Mesenchymal stem cell (in vitro differentiated cells and primary cell): ENCODE measurements around the gene PRPF4. TPM values are rescaled to one million over a fixed set of nuclear protein-coding genes. Genes with fewer than 3 reads are reported as not detected.

ENCODE experiments used
- DNase-seq: peaks from one replicate; pipeline ENCODE4 v3.0.0-alpha.2; 2013
- H2AFZ ChIP-seq: one replicate; pipeline ENCODE4 v1.6.1; 2013; ENCODE audit warnings: low read depth, mild to moderate bottlenecking, control low read depth, inconsistent platforms, low read length, moderate library complexity
- H2AK5ac ChIP-seq: 2 replicates; pipeline ENCODE4 v1.6.1; 2013; ENCODE audit warnings: low read length, moderate library complexity, mild to moderate bottlenecking, inconsistent platforms; ENCODE audit not compliant: severe bottlenecking
- H2BK120ac ChIP-seq: one replicate; pipeline ENCODE4 v1.6.1; 2013; ENCODE audit warnings: low read depth, mild to moderate bottlenecking, inconsistent platforms, low read length, moderate library complexity
- H2BK12ac ChIP-seq, 2 experiments: one replicate each; pipeline ENCODE4 v1.6.1; 2013; ENCODE audit warnings: inconsistent platforms in 2 of 2, low read length in 2 of 2, mild to moderate bottlenecking in 2 of 2, moderate library complexity in 2 of 2, control low read depth in 1 of 2
- H2BK15ac ChIP-seq: one replicate; pipeline ENCODE4 v1.6.1; 2013; ENCODE audit warnings: mild to moderate bottlenecking, low read depth, inconsistent platforms; ENCODE audit not compliant: poor library complexity, severe bottlenecking
- H2BK5ac ChIP-seq: 2 replicates; pipeline ENCODE4 v1.6.1; 2013; ENCODE audit warnings: low read depth, mild to moderate bottlenecking, low read length, control low read depth, inconsistent platforms; ENCODE audit not compliant: poor library complexity, severe bottlenecking
- H3K14ac ChIP-seq, 2 experiments: one replicate each; pipeline ENCODE4 v1.6.1; 2013; ENCODE audit warnings: inconsistent platforms in 2 of 2, low read length in 2 of 2, control low read depth in 1 of 2, mild to moderate bottlenecking in 1 of 2, moderate library complexity in 1 of 2
- H3K18ac ChIP-seq, 2 experiments: one replicate each; pipeline ENCODE4 v1.6.1; 2013; ENCODE audit warnings: inconsistent platforms in 2 of 2, low read length in 2 of 2, control low read depth in 1 of 2, low read depth in 1 of 2, mild to moderate bottlenecking in 1 of 2
- H3K23ac ChIP-seq, 2 experiments: one replicate each; pipeline ENCODE4 v1.6.1; 2013; ENCODE audit warnings: inconsistent platforms in 2 of 2, low read length in 2 of 2, mild to moderate bottlenecking in 2 of 2, moderate library complexity in 2 of 2, control low read depth in 1 of 2
- H3K27ac ChIP-seq: 2 replicates; pipeline ENCODE4 v1.5.1; 2013; ENCODE audit warnings: mild to moderate bottlenecking, moderate library complexity, low read length, control low read depth, inconsistent platforms; ENCODE audit not compliant: poor library complexity, severe bottlenecking
- H3K27me3 ChIP-seq, 2 experiments: 2 replicates each; pipeline versions ENCODE4 v1.6.1 to v1.7.0; 2013; ENCODE audit warnings: low read length in 2 of 2, mild to moderate bottlenecking in 2 of 2, moderate library complexity in 2 of 2, control low read depth in 1 of 2, inconsistent platforms in 1 of 2; ENCODE audit not compliant: control insufficient read depth in 1 of 2, insufficient read depth in 1 of 2
- H3K36me3 ChIP-seq, 2 experiments: 2 replicates each; pipeline versions ENCODE4 v1.6.1 to v1.7.0; 2013; ENCODE audit warnings: low read length in 2 of 2, control low read depth in 1 of 2, inconsistent platforms in 1 of 2, low read depth in 1 of 2, mild to moderate bottlenecking in 1 of 2; ENCODE audit not compliant: insufficient read depth in 2 of 2, control insufficient read depth in 1 of 2
- H3K4ac ChIP-seq, 2 experiments: one replicate each; pipeline ENCODE4 v1.6.1; 2013; ENCODE audit warnings: inconsistent platforms in 2 of 2, low read length in 2 of 2, mild to moderate bottlenecking in 2 of 2, moderate library complexity in 2 of 2, control low read depth in 1 of 2, low read depth in 1 of 2
- H3K4me1 ChIP-seq: 2 replicates; pipeline ENCODE4 v1.6.1; 2013; ENCODE audit warnings: low read depth, low read length, control low read depth; ENCODE audit not compliant: control insufficient read depth, insufficient read depth
- H3K4me2 ChIP-seq: 2 replicates; pipeline ENCODE4 v1.6.1; 2013; ENCODE audit warnings: low read length, mild to moderate bottlenecking, inconsistent platforms; ENCODE audit not compliant: poor library complexity, severe bottlenecking
- H3K4me3 ChIP-seq, 2 experiments: 2 replicates each; pipeline versions ENCODE4 v1.5.1 to v1.7.0; 2013; ENCODE audit warnings: low read length in 2 of 2, mild to moderate bottlenecking in 2 of 2, control low read depth in 1 of 2, low read depth in 1 of 2; ENCODE audit not compliant: insufficient read depth in 1 of 2
- H3K79me1 ChIP-seq: replicated peaks from 2 replicates; pipeline ENCODE4 v1.6.1; 2013; ENCODE audit warnings: mild to moderate bottlenecking, control low read depth, low read length, inconsistent platforms; ENCODE audit not compliant: poor library complexity, severe bottlenecking
- H3K9ac ChIP-seq: 2 replicates; pipeline ENCODE4 v1.7.0; 2013; ENCODE audit warnings: mild to moderate bottlenecking, low read length, moderate library complexity
- H3K9me3 ChIP-seq: 2 replicates; pipeline ENCODE4 v1.7.0; 2013; ENCODE audit warnings: mild to moderate bottlenecking, low read length; ENCODE audit not compliant: control insufficient read depth
- H4K8ac ChIP-seq: one replicate; pipeline ENCODE4 v1.6.1; 2013; ENCODE audit warnings: inconsistent platforms, mild to moderate bottlenecking, low read length, moderate library complexity
- H4K91ac ChIP-seq: one replicate; pipeline ENCODE4 v1.6.1; 2013; ENCODE audit warnings: mild to moderate bottlenecking, low read length, inconsistent platforms
- WGBS: methylation state at CpG from one replicate; pipeline ENCODE4 v1.1.7; 2013; ENCODE audit warnings: mixed read lengths; 5-methylcytosine and 5-hydroxymethylcytosine counted together
- polyA plus RNA-seq, 2 experiments: library from polyadenylated mRNA; stranded (reverse); fragments of 200-250 nt; gene quantifications; one replicate each; pipeline ENCODE4 v1.2.3, GENCODE V29; 2013

Gene PRPF4
- polyA plus RNA-seq (2013, experiment 1 of 2) = 16.5 TPM
- polyA plus RNA-seq (2013, experiment 2 of 2) = 15.6 TPM

DNA sequence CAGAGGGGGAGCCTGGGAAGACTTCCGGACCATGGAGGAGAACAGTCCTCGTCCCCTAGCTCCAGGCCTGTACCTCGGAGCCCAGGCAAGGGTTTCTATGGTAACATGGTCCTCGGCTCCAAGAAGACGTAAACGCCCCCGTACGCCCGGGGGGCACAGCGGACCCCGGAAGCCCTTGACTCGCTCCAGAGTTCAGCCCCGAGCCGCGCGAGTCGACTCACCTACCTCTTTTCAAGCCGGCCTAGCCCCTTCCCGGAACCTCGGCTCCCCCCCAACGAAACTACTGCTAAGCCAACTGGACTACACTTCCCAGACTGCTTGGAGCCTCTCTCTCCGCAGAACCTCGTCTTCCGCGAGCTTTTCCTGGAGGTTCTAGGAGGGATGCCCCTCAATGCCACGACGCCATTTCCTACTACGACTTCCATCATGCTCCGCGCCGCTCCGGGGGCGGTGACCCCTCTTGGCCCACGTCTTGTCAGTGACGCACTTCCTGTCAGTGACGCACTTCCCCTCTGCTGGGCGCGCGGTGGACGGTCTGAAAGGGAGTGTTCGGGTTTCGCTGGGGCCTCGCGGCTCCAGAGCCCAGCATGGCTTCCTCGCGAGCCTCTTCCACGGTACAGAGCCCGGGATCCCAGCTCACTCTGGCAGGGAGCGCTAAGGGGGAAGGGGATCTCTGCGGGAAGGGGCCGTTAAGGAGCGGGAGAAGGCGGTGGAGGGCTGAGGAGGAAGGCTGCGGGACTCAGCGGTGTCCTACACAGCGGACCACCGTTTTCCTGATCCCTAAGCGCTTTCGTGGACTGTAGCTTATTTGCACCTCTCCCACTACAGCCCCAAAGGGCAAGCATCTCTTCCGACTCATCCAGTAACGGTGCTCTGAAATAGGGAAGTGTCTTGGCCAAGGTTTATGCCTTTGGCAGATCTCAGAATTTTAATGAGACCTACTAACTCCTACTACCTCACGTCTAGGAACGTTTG is at the start of gene PRPF4, which contains the start of gene CDC26:
TSS of gene PRPF4 (plus strand) at position 502 of the 975 bp plus-strand sequence. CDS start at position 588, 86 bp downstream.
TSS of gene CDC26 (minus strand) at position 416 of the 975 bp plus-strand sequence. CDS start 3,065 bp downstream, outside the sequence.
- DNase-seq = peak; percentile 99
- peak within 1 kb of the TSS; percentile 23 for H2BK120ac ChIP-seq
- peaks cover 23% of the 10 kb centered on the region for H3K79me1 ChIP-seq
- peak within 1 kb of the TSS; percentile 25 to 72 for H3K18ac ChIP-seq
- H3K9me3 ChIP-seq = no peaks in the 10 kb centered on the region
- peak within 1 kb of the TSS; percentile 56 for H4K91ac ChIP-seq
- H3K4me3 ChIP-seq = peak within 1 kb of the TSS; percentile 82 to 98
- peak within 1 kb of the TSS in 1 of 2 experiments; percentile 31 for H2BK12ac ChIP-seq
- peak within 1 kb of the TSS; percentile 34 for H2BK5ac ChIP-seq
- H2AK5ac ChIP-seq = peak within 1 kb of the TSS; percentile 6
- H3K4me1 ChIP-seq = no peaks in the 10 kb centered on the region
- peak within 1 kb of the TSS; percentile 84 for H3K27ac ChIP-seq
- H4K8ac ChIP-seq = peak within 1 kb of the TSS; percentile 92
- peak within 1 kb of the TSS in 1 of 2 experiments; percentile 22 for H3K4ac ChIP-seq
- H3K4me2 ChIP-seq = peak within 1 kb of the TSS; percentile 95
- peak within 1 kb of the TSS in 1 of 2 experiments; percentile 63 for H3K14ac ChIP-seq
- peak within 1 kb of the TSS; percentile 51 for H2AFZ ChIP-seq
- H2BK15ac ChIP-seq = peak within 1 kb of the TSS; percentile 84
- peaks cover 23 to 62% of the 10 kb centered on the region in 2 experiments for H3K36me3 ChIP-seq
- H3K27me3 ChIP-seq = no peaks in the 10 kb centered on the region
- WGBS = under 1% methylated on average over 52 of the region's 63 CpGs
- peak within 1 kb of the TSS; percentile 98 for H3K9ac ChIP-seq
- H3K23ac ChIP-seq = no peak within 1 kb of the TSS

- H3K23ac ChIP-seq = no peak overlapping the region
- H2AFZ ChIP-seq = no peak overlapping the region
- H4K8ac ChIP-seq = no peak overlapping the region
- no peak overlapping the region for H3K18ac ChIP-seq
- peaks cover 2 to 30% of the 10 kb centered on the region in 2 experiments for H3K36me3 ChIP-seq
- 95% methylated on average over 1 of the region's 1 CpG for WGBS
- no peaks in the 10 kb centered on the region for H3K4me1 ChIP-seq
- H3K79me1 ChIP-seq = peaks cover 31% of the 10 kb centered on the region
- H3K9me3 ChIP-seq = no peaks in the 10 kb centered on the region
- H3K4me2 ChIP-seq = no peak overlapping the region
- H2BK12ac ChIP-seq = no peak overlapping the region
- no peak overlapping the region for H2BK15ac ChIP-seq
- no peak overlapping the region for H3K4ac ChIP-seq
- H3K14ac ChIP-seq = no peak overlapping the region
- H2BK5ac ChIP-seq = no peak overlapping the region
- H3K4me3 ChIP-seq = no peak overlapping the region
- no peak overlapping the region for H2AK5ac ChIP-seq
- H4K91ac ChIP-seq = no peak overlapping the region
- no peak overlapping the region for H3K9ac ChIP-seq
- H3K27ac ChIP-seq = no peak overlapping the region
- no peak for DNase-seq
- H2BK120ac ChIP-seq = no peak overlapping the region
- no peaks in the 10 kb centered on the region for H3K27me3 ChIP-seq
Observed at GRCh38 chr9:113227436-113227835, 48.0 kb upstream of the PRPF4 start.

DNA sequence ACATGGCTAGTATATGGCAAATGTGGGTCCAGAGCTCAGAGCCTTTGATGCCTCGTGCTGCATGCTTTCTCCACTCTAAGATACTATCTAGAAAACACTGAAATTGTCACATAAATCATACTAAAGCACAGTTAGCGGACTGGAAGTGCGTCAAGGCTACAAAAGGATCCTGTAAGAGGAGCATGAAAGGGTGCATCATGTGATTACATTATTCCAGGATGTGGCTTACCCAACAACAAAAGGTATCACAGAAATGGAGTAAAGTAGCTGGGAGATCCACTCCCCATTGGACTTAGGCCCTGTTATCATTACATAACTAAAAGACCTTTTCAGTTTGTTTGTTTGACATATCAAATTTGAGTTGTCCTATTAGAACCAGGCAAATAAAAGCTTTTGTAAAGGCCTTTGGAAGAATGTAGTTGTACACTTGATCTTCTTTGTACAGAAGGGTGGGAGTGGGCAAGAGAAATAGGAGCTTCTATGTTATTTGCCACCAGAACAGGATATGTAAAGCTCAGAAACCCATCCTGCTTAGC is 47.3 kb upstream of the PRPF4 start:
- no peak overlapping the region for H3K4ac ChIP-seq
- no peak overlapping the region for H2AK5ac ChIP-seq
- no peak overlapping the region for H3K14ac ChIP-seq
- no peak overlapping the region for H3K18ac ChIP-seq
- H3K4me1 ChIP-seq = no peaks in the 10 kb centered on the region
- H3K4me3 ChIP-seq = no peak overlapping the region
- H4K91ac ChIP-seq = no peak overlapping the region
- H2BK5ac ChIP-seq = no peak overlapping the region
- no peak overlapping the region for H2BK15ac ChIP-seq
- H3K27me3 ChIP-seq = no peaks in the 10 kb centered on the region
- H3K23ac ChIP-seq = no peak overlapping the region
- H3K9me3 ChIP-seq = no peaks in the 10 kb centered on the region
- peak; percentile 66 for DNase-seq
- peak overlapping the region; percentile 42 for H4K8ac ChIP-seq
- no peak overlapping the region for H2BK12ac ChIP-seq
- H2BK120ac ChIP-seq = no peak overlapping the region
- no peak overlapping the region for H3K4me2 ChIP-seq
- no peak overlapping the region for H2AFZ ChIP-seq
- no peak overlapping the region for H3K9ac ChIP-seq
- peaks cover 2 to 30% of the 10 kb centered on the region in 2 experiments for H3K36me3 ChIP-seq
- WGBS = 64% methylated on average over 3 of the region's 3 CpGs
- no peak overlapping the region for H3K27ac ChIP-seq
- H3K79me1 ChIP-seq = peaks cover 30% of the 10 kb centered on the region

- Histone ChIP-seq H3K4ac (no peak overlapping the region), H3K36me3 (peaks cover 2 to 19% of the 10 kb centered on the region in 2 experiments), H3K4me2 (no peak overlapping the region), H3K14ac (no peak overlapping the region), H4K8ac (no peak overlapping the region), H2BK5ac (no peak overlapping the region), H3K9me3 (no peaks in the 10 kb centered on the region), H2AFZ (no peak overlapping the region), H3K23ac (no peak overlapping the region), H3K9ac (no peak overlapping the region), H2BK15ac (no peak overlapping the region), H4K91ac (no peak overlapping the region), H2BK12ac (no peak overlapping the region), H2BK120ac (no peak overlapping the region), H3K4me3 (no peak overlapping the region), H3K79me1 (peaks cover 24% of the 10 kb centered on the region), H2AK5ac (no peak overlapping the region), H3K18ac (peak overlapping the region in 1 of 2 experiments; percentile 62), H3K27me3 (no peaks in the 10 kb centered on the region), H3K27ac (no peak overlapping the region), H3K4me1 (peaks cover 1% of the 10 kb centered on the region)
- 100% methylated on average over 2 of the region's 2 CpGs for WGBS
- DNase-seq = no peak
Observed at GRCh38 chr9:113231701-113232100, 43.8 kb upstream of the PRPF4 start.
